Right atrium auricular region (tissue), 2 donors: ENCODE results near the gene MCUB. TPM values are rescaled to one million over a fixed set of nuclear protein-coding genes. Genes with fewer than 3 reads are reported as not detected.

ENCODE experiments used
- total RNA-seq, 2 donors: library from RNA; depleted of rRNA; stranded (reverse); fragments of >200 nt; gene quantifications; one replicate each; pipeline ENCODE4 v1.1.0, GENCODE V29; 2016

Gene MCUB
- total RNA-seq, 2 donors from 2014 or later: 25.0 to 28.1 TPM

Other genes starting within 250 kb of the MCUB start
- gene SEC24B, start 126.4 kb upstream of the MCUB start, total RNA-seq: 10 to 100 TPM; 26.3 to 27.4 TPM
- 10 to 100 TPM in 1 of 2 donors, 1 to 10 TPM in 1; 8.6 to 18.2 TPM for gene CASP6, start 143.2 kb downstream of the MCUB start, total RNA-seq
- 10 to 100 TPM; 52.1 to 56.4 TPM for gene PLA2G12A, start 169.8 kb downstream of the MCUB start, total RNA-seq
- gene CFI, start 241.8 kb downstream of the MCUB start, total RNA-seq: 10 to 100 TPM; 12.6 to 30.4 TPM